Muscle of leg (tissue), 11 donors: ENCODE measurements around the gene MAP3K14. TPM values are rescaled to one million over a fixed set of nuclear protein-coding genes. Genes with fewer than 3 reads are reported as not detected.
"Not testable (repeated sequence)": the region's sequence is repeated elsewhere in the genome, so short reads cannot be mapped to it uniquely, and the experiment has no call there.

Experiments used
- DNase-seq: peaks from one replicate; pipeline ENCODE4 v3.0.0; 2013
- H3K27ac ChIP-seq: one replicate; pipeline ENCODE4 v1.5.1; 2013; ENCODE audit warnings: mild to moderate bottlenecking, low read length, control low read depth
- H3K27me3 ChIP-seq: one replicate; pipeline ENCODE4 v1.6.1; 2013; ENCODE audit warnings: low read length; ENCODE audit not compliant: control insufficient read depth, insufficient read depth
- H3K36me3 ChIP-seq: one replicate; pipeline ENCODE4 v1.6.1; 2013; ENCODE audit warnings: low read length; ENCODE audit not compliant: control insufficient read depth, insufficient read depth
- H3K4me1 ChIP-seq: one replicate; pipeline ENCODE4 v1.6.1; 2013; ENCODE audit warnings: low read length; ENCODE audit not compliant: control insufficient read depth, insufficient read depth
- H3K4me3 ChIP-seq: one replicate; pipeline ENCODE4 v1.5.1; 2013; ENCODE audit warnings: low read length, control low read depth
- H3K9me3 ChIP-seq: replicated peaks from 2 replicates; pipeline ENCODE4 v1.6.1; 2013; ENCODE audit warnings: low read depth, low read length; ENCODE audit not compliant: control insufficient read depth
- WGBS: methylation state at CpG from one replicate; pipeline ENCODE4 v1.1.5; 2013; ENCODE audit warnings: missing lambda C conversion rate; ENCODE audit not compliant: insufficient coverage; 5-methylcytosine and 5-hydroxymethylcytosine counted together
- polyA plus RNA-seq, 8 donors: library from polyadenylated mRNA; unstranded; fragments of 120-200 nt; gene quantifications; one replicate each; pipeline versions ENCODE4 v1.2.1 to v1.2.3, GENCODE V29; 2013; ENCODE audit warnings: inconsistent platforms in 1 of 8, low replicate concordance in 1 of 8; ENCODE audit not compliant: insufficient read length in 8 of 8, insufficient read depth in 1 of 8
- total RNA-seq: library from RNA; stranded (reverse); fragments of 120-200 nt; gene quantifications from one replicate; pipeline ENCODE4 v1.2.4, GENCODE V29; 2013

Gene MAP3K14
- total and polyA plus RNA-seq, 9 donors, result 4.4 to 10.4 (median 7.7) TPM

DNA sequence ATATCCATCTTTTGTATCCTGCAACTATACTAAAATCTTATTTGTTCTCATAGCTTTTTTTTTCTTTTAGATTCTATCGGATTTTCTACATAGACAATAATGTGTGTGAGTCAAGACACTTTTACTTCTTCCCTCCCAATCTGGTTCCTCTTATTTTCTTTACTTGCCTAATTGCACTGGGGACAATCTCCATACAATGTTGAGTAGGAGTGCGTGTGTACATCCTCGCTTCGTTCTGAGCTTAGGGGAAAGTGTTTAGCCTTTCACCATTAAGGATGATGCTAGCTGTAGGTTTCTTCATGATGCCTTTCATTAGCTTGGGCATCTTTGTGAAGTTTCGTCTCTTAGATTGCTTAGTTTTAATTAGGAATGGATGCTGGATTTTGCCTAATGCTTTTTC is 57.8 kb downstream of the MAP3K14 start:
- Histone ChIP-seq H3K4me1 (peaks cover 28% of the 10 kb centered on the region), H3K4me3 (no peak overlapping the region), H3K27ac (no peak overlapping the region), H3K36me3 (peaks cover 9% of the 10 kb centered on the region), H3K27me3 (peaks cover 20% of the 10 kb centered on the region), H3K9me3 (no peaks in the 10 kb centered on the region)
- WGBS, result no CpG with 5 or more reads among the region's 5 CpGs
- no peak for DNase-seq

DNA sequence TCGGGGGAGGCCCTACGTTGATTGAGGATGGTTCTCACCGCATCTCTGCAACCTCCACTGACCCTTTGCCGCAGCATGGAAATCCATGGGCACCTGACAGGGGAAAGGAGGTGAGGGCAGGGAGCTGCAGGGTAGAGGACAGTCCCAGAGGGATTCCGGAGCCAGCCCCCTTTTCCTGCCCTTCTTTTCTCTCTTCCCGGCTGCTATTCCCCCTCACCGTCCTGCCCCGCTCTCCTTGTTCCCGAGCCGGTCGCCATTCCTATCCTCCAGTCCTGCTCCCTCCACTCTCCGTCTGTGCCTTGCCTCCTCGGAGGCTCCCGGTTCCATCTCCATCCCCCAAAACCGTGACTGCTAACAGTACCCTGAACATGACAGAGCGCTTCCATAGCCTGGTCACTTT is 59.7 kb downstream of the MAP3K14 start:
- H3K4me3 ChIP-seq, result no peak overlapping the region
- peaks cover 10% of the 10 kb centered on the region for H3K4me1 ChIP-seq
- H3K36me3 ChIP-seq, result no peaks in the 10 kb centered on the region
- DNase-seq, result no peak
- WGBS, result 31% methylated on average over 13 of the region's 16 CpGs
- H3K27me3 ChIP-seq, result peaks cover 20% of the 10 kb centered on the region
- no peaks in the 10 kb centered on the region for H3K9me3 ChIP-seq
- no peak overlapping the region for H3K27ac ChIP-seq

DNA sequence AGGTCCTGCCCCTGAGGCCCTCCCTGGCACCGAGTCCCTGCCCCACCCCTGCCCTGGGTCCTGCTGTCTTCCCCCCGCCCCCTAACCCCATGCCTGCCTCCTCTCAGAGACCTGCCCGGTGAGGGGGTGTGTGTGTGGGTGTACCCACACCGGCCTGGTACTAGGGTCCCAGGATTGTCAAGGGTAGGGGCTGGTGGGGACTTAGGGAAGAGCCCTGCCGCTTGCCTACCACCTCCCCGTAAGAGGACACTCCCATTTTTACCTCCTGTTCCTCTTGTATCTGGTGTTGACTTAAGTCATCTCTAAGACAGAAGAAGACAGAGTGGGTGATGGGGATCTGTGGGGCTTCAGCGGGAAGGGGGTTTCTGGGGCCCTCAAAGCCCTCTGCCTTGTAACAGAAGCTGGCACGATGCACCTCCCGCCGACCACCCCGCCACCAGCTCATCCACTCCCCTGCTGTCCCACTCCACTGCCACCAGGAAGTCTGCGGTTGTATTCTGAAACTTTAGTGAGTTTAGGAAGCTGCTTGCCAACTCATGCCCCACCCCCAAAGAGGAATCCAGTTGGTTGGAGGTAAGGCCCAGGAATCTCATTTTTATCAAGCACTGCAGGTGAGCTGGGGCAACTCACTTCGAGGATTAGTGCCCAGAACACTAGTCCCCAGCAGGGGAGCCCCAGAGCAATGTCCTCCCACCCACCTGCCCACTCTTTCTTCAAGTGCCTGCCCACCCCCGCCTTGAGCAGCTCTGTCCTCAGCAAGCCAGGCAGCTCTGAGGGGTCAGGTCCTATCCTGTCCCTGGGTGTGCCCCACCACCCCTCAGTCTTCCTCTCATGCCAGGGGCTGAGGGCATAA is 60.5 kb downstream of the MAP3K14 start:
- 49% methylated on average over 2 of the region's 14 CpGs for WGBS
- no peaks in the 10 kb centered on the region for H3K9me3 ChIP-seq
- peaks cover 4% of the 10 kb centered on the region for H3K4me1 ChIP-seq
- no peak for DNase-seq
- no peaks in the 10 kb centered on the region for H3K36me3 ChIP-seq
- H3K27me3 ChIP-seq, result peaks cover 20% of the 10 kb centered on the region
- H3K4me3 ChIP-seq, result no peak overlapping the region
- no peak overlapping the region for H3K27ac ChIP-seq

DNA sequence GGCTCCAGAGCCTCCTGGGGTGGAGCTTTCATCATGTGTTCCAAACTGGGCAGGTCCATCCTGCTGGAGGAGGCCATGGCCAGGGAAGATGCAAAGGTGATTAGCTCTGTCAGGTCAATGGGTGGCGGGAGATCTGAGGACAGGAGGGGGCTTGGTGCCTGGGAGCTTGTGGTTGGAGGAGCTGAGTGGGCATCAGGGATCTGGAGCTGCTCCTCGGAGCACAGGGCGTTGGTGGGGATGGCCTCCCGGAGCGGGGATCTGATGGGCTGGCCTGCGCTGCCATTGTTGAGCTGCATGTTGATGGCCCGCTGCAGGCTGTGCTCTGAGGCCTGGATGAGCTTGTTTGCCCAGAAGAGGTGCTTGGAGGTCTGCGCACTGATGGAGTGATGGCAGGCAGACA is 61.5 kb downstream of the MAP3K14 start:
- H3K9me3 ChIP-seq, result no peaks in the 10 kb centered on the region
- H3K4me3 ChIP-seq, result no peak overlapping the region
- WGBS, result 94% methylated on average over 8 of the region's 8 CpGs
- H3K27me3 ChIP-seq, result peaks cover 17% of the 10 kb centered on the region
- no peak for DNase-seq
- no peak overlapping the region for H3K27ac ChIP-seq
- H3K36me3 ChIP-seq, result no peaks in the 10 kb centered on the region
- no peaks in the 10 kb centered on the region for H3K4me1 ChIP-seq

DNA sequence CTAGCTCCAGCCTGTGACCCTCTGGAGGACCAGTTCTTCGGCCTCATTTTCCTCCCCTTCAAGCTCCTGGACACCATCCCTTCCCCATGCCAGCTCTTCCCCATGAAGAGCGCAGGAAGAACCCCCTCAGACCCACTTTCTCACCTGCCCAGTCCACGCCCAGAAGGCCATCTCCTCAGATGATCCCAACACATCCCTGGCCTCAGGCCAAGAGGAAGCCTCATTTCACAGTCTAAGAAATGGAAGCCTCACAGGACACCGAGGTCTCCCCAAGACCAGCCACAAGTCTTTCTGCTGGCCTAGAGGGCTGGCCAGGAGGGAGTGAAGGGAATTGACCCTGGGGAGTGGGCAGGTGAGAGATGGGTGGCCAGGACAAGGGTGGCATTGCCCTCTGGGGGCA is 62.9 kb downstream of the MAP3K14 start:
- DNase-seq, result no peak
- 80% methylated on average over 4 of the region's 4 CpGs for WGBS
- no peaks in the 10 kb centered on the region for H3K36me3 ChIP-seq
- no peaks in the 10 kb centered on the region for H3K4me1 ChIP-seq
- H3K27me3 ChIP-seq, result peaks cover 18% of the 10 kb centered on the region
- H3K9me3 ChIP-seq, result no peaks in the 10 kb centered on the region
- no peak overlapping the region for H3K27ac ChIP-seq
- no peak overlapping the region for H3K4me3 ChIP-seq

DNA sequence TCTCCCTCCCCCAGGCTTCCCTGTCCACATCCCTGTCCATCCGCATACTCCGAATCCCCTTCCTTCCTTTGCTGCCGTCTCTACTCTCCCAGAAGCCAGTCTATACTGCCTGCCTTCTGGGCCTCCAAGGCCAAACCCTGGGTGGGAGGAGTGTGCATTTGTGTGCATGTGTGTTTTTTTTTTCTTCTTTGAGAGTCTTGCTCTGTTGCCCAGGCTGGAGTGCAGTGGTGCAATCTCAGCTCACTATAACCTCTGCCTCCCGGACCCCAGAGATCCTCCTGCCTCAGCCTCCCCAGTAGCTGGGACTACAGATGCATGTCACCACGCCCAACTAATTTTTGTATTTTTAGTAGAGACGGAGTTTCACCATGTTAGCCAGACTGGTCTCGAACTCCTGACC is 63.6 kb downstream of the MAP3K14 start:
- peaks cover 24% of the 10 kb centered on the region for H3K27me3 ChIP-seq
- not testable (repeated sequence) for H3K27ac ChIP-seq, H3K36me3 ChIP-seq, H3K9me3 ChIP-seq, H3K4me1 ChIP-seq, H3K4me3 ChIP-seq, DNase-seq
- 87% methylated on average over 3 of the region's 7 CpGs for WGBS

DNA sequence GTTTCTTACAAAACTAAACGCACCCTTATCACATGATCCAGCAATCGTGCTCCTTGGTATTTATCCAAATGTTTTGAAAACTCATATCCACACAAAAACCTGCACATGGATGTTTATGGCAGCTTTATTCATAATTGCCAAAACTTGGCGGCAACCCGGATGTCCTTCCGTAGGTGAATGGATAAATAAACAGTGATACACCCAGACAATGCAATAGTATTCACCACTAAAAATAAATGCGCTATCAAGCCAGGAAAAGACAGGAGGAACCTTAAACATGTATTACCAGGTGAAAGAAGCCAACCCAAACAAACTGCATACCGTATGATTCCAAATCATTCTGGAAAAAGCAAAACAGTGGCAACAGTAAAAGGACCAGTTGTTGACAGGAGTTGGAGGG is 64.9 kb downstream of the MAP3K14 start:
- Histone ChIP-seq H3K9me3 (no peaks in the 10 kb centered on the region), H3K27me3 (peaks cover 29% of the 10 kb centered on the region), H3K27ac (no peak overlapping the region), H3K36me3 (no peaks in the 10 kb centered on the region), H3K4me1 (peaks cover 14% of the 10 kb centered on the region), H3K4me3 (no peak overlapping the region)
- no CpG with 5 or more reads among the region's 7 CpGs for WGBS
- no peak for DNase-seq

DNA sequence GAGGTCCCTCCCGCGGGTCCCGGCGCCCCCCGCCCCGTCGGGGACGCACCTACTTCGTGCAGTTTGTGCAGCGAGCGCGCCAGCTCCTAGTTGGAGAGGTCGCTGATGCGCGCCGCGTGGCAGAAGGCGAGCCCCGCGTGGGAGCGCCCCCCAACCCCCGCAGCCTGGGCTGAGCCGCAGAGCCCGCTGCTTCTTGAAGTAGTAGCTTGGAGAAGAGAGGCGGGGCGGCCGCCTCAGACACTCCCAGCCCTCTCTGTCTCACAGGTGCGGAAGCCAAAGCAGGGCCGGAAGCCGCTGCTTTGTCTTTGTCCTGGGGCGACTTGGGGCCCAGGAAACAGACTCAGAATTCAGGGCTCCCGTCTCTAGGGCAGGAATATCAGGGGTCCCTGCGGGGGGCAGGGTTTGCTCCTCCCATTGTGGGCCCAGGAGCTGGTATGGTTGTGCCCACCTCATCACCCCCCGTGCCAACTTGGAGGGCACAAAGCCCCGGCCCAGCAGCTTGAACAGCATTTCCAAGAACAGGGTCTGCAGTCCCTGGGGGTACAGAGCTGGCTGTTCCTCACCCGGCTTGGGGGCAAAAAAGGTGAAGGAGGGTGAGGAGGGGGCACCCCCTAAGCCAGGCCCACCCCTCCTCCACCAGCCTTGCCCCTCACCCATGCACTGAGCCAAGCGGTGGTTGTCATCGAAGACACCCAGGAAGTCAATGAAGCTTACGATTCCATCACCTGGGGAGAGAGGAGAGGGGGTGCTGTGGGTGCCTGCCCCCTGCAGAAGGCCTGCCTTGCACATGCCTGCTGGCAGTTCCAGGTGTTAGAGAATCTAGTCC is 68.5 kb downstream of the MAP3K14 start:
- Histone ChIP-seq H3K9me3 (no peaks in the 10 kb centered on the region), H3K27me3 (peaks cover 44% of the 10 kb centered on the region), H3K27ac (no peak overlapping the region), H3K36me3 (peaks cover 2% of the 10 kb centered on the region), H3K4me1 (peaks cover 20% of the 10 kb centered on the region), H3K4me3 (peak overlapping the region; percentile 51)
- 5% methylated on average over 24 of the region's 39 CpGs for WGBS
- DNase-seq, result no peak

DNA sequence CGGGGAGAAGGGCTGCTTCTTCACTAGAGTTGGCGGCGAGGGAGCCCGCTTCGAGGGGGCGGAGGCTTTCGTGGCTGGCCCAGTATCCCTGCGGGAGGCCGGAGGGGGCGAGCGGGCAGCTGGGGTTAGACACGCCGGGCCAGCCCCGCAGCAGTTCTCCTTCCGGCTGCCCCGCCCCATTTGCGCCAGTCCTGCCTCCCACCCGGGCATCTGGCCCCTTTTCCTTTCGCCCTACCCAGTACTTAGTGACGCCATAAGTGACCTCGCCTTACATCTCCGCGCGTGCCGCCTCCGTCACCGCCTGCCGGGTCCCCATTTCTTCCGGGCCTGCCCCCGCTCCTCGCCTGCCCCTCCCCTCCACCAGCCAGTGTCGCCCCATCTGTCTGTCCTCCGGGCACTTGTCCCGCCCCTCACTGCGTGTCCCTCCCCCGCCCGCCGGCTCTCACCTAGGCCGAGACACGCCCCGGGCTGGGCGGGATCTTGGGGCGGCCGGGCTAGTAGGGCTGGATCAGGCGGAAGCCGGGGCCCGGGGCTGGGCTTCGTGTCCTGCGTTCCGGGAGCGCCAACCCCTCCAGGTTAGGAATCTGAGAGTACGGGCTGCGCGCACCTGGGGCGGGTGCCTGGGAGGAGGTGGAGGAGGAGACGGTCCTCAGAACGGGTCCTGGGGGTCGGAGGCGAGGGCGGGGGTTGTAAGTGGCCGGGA is 69.2 kb downstream of the MAP3K14 start:
- DNase-seq, result peak; percentile 61
- Histone ChIP-seq H3K4me3 (peak overlapping the region; percentile 51), H3K27me3 (peaks cover 48% of the 10 kb centered on the region), H3K27ac (no peak overlapping the region), H3K9me3 (no peaks in the 10 kb centered on the region), H3K36me3 (peaks cover 2% of the 10 kb centered on the region), H3K4me1 (peaks cover 20% of the 10 kb centered on the region)
- WGBS, result under 1% methylated on average over 55 of the region's 61 CpGs
